Neural cell (in vitro differentiated cells): ENCODE measurements around the gene USP48. TPM values are rescaled to one million over a fixed set of nuclear protein-coding genes. Genes with fewer than 3 reads are reported as not detected.

Source experiments
- H2AFZ ChIP-seq: fragments of 200-600, 300-800 bp; sonication (generic), shearing (Covaris generic); 2 replicates; pipeline ENCODE4 v1.6.0; 2014; ENCODE audit warnings: low read depth, mild to moderate bottlenecking, antibody characterized with exemption, low read length, moderate library complexity
- H3F3A ChIP-seq: fragments of 200-600 bp; shearing (Covaris generic); 2 replicates; pipeline ENCODE4 v1.6.1; 2016; ENCODE audit warnings: mild to moderate bottlenecking, moderate library complexity, mixed read lengths, antibody characterized with exemption, low read length; ENCODE audit not compliant: insufficient read depth, poor library complexity, severe bottlenecking
- H3K27ac ChIP-seq: fragments of 200-600, 300-800 bp; sonication (generic), shearing (Covaris generic); 2 replicates; pipeline ENCODE4 v1.5.1; 2014; ENCODE audit warnings: mild to moderate bottlenecking, low read length, moderate library complexity
- H3K27me3 ChIP-seq: fragments of 300-800, 200-600 bp; sonication (generic), shearing (Covaris generic); 2 replicates; pipeline ENCODE4 v1.6.0; 2014; ENCODE audit warnings: mild to moderate bottlenecking, low read depth, low read length, moderate library complexity; ENCODE audit not compliant: insufficient read depth
- H3K36me3 ChIP-seq: fragments of 300-800, 200-600 bp; sonication (generic), shearing (Covaris generic); 2 replicates; pipeline ENCODE4 v1.5.1; 2014; ENCODE audit warnings: mild to moderate bottlenecking, antibody characterized with exemption, low read length, moderate library complexity; ENCODE audit not compliant: insufficient read depth
- H3K4me2 ChIP-seq: fragments of 300-800, 200-600 bp; sonication (generic), shearing (Covaris generic); 2 replicates; pipeline ENCODE4 v1.6.0; 2014; ENCODE audit warnings: mild to moderate bottlenecking, low read length
- H3K4me3 ChIP-seq: fragments of 300-800, 200-600 bp; sonication (generic), shearing (Covaris generic); 2 replicates; pipeline ENCODE4 v1.5.1; 2014; ENCODE audit warnings: mild to moderate bottlenecking, low read length, moderate library complexity
- H3K79me2 ChIP-seq: fragments of 200-600 bp; shearing (Covaris generic); replicated peaks from 2 replicates; pipeline ENCODE4 v1.6.0; 2014; ENCODE audit warnings: mild to moderate bottlenecking, low read length, moderate library complexity; ENCODE audit not compliant: insufficient read depth
- H3K9ac ChIP-seq: fragments of 300-800, 200-600 bp; sonication (generic), shearing (Covaris generic); 2 replicates; pipeline ENCODE4 v1.6.1; 2016; ENCODE audit warnings: mild to moderate bottlenecking, low read length, mixed read lengths
- H3K9me2 ChIP-seq: fragments of 200-600 bp; shearing (Covaris generic); 2 replicates; pipeline ENCODE4 v1.6.1; 2016; ENCODE audit warnings: mild to moderate bottlenecking, low read length, mixed read lengths; ENCODE audit not compliant: insufficient read depth
- H3K9me3 ChIP-seq: fragments of 200-600, 300-800 bp; sonication (generic), shearing (Covaris generic); 2 replicates; pipeline ENCODE4 v1.6.1; 2016; ENCODE audit warnings: mild to moderate bottlenecking, mixed run types, low read length, moderate library complexity, mixed read lengths
- H4K20me1 ChIP-seq: fragments of 200-600 bp; shearing (Covaris generic); 2 replicates; pipeline ENCODE4 v1.6.1; 2016; ENCODE audit warnings: mild to moderate bottlenecking, mixed run types; ENCODE audit not compliant: insufficient read depth
- CTCF ChIP-seq: fragments of 450-650 bp; IDR thresholded peaks from 2 replicates; pipeline ENCODE4 v1.5.1; 2014; ENCODE audit warnings: antibody characterized with exemption, mild to moderate bottlenecking, moderate library complexity; ENCODE audit not compliant: poor library complexity, severe bottlenecking
- EP300 ChIP-seq: fragments of 450-650 bp; conservative IDR thresholded peaks from 2 replicates; pipeline ENCODE4 v1.6.1; 2014; ENCODE audit warnings: antibody characterized with exemption, mild to moderate bottlenecking, moderate library complexity; ENCODE audit not compliant: poor library complexity, severe bottlenecking
- EZH2 ChIP-seq: fragments of 200-600, 300-800 bp; shearing (Covaris generic), sonication (generic); IDR thresholded peaks from 2 replicates; pipeline ENCODE4 v1.6.1; 2014; ENCODE audit warnings: antibody characterized with exemption, low read length, borderline replicate concordance, mild to moderate bottlenecking; ENCODE audit not compliant: insufficient read depth, poor library complexity, severe bottlenecking
- MXI1 ChIP-seq: fragments of 450-650 bp; conservative IDR thresholded peaks from 2 replicates; pipeline ENCODE4 v1.6.1; 2014; ENCODE audit warnings: antibody characterized with exemption, mild to moderate bottlenecking; ENCODE audit not compliant: poor library complexity, severe bottlenecking
- POLR2AphosphoS5 ChIP-seq: IDR thresholded peaks from 2 replicates; pipeline ENCODE4 v1.6.1; 2012
- RAD21 ChIP-seq: fragments of 450-650 bp; conservative IDR thresholded peaks from 2 replicates; pipeline ENCODE4 v1.6.1; 2014; ENCODE audit warnings: antibody characterized with exemption, mild to moderate bottlenecking, moderate library complexity
- REST ChIP-seq: IDR thresholded peaks from 2 replicates; pipeline ENCODE4 v1.6.1; 2012; ENCODE audit warnings: borderline replicate concordance
- SMC3 ChIP-seq: fragments of 450-650 bp; conservative IDR thresholded peaks from 2 replicates; pipeline ENCODE4 v1.6.1; 2014; ENCODE audit warnings: antibody characterized with exemption, mild to moderate bottlenecking, moderate library complexity; ENCODE audit not compliant: poor library complexity
- TAF1 ChIP-seq: IDR thresholded peaks from 2 replicates; pipeline ENCODE4 v1.6.1; 2012; ENCODE audit warnings: low read depth
- polyA plus RNA-seq: library from polyadenylated mRNA; depleted of rRNA; stranded (reverse); fragments of >200 nt; gene quantifications from 2 replicates; pipeline ENCODE4 v1.2.3, GENCODE V29; 2014

USP48 gene
- polyA plus RNA-seq, 1 donor from 2014 or later: 67.2 TPM

GRCh38 chr1:21701401-21701800, 81.5 kb downstream of the USP48 start:
- Histone ChIP-seq H3K9me2 (no peaks in the 10 kb centered on the region), H4K20me1 (no peaks in the 10 kb centered on the region), H3F3A (no peaks in the 10 kb centered on the region), H3K4me3 (no peak overlapping the region), H3K4me2 (no peak overlapping the region), H3K27ac (no peak overlapping the region), H2AFZ (no peak overlapping the region), H3K79me2 (no peaks in the 10 kb centered on the region), H3K9ac (no peak overlapping the region), H3K27me3 (no peaks in the 10 kb centered on the region), H3K36me3 (no peaks in the 10 kb centered on the region), H3K9me3 (no peaks in the 10 kb centered on the region)
- TF ChIP-seq POLR2AphosphoS5: no peak
- TF ChIP-seq MXI1: no peak
- TF ChIP-seq EZH2: no peak
- TF ChIP-seq SMC3: no peak
- TF ChIP-seq REST: no peak
- no peak for TF ChIP-seq TAF1
- TF ChIP-seq EP300: no peak
- TF ChIP-seq RAD21: no peak
- TF ChIP-seq CTCF: no peak

- Histone ChIP-seq H3K9me2 (no peaks in the 10 kb centered on the region), H3K36me3 (no peaks in the 10 kb centered on the region), H4K20me1 (no peaks in the 10 kb centered on the region), H3K79me2 (no peaks in the 10 kb centered on the region), H3K4me3 (no peak overlapping the region), H3K9ac (no peak overlapping the region), H3K4me2 (no peak overlapping the region), H3F3A (no peaks in the 10 kb centered on the region), H3K27me3 (no peaks in the 10 kb centered on the region), H3K9me3 (no peaks in the 10 kb centered on the region), H3K27ac (no peak overlapping the region), H2AFZ (no peak overlapping the region)
- TF ChIP-seq MXI1 (no peak), CTCF (no peak), REST (no peak), TAF1 (no peak), SMC3 (no peak), RAD21 (no peak), EP300 (no peak), EZH2 (no peak), POLR2AphosphoS5 (no peak)
These were observed 82.9 kb downstream of the USP48 start for GRCh38 chr1:21700094-21700493.
